K562 (cell line): ENCODE data around the gene ZNF609. TPM values are rescaled to one million over a fixed set of nuclear protein-coding genes. Genes with fewer than 3 reads are reported as not detected.

Experiments
- ATAC-seq: fragments of 200-7000 bp; cut with Tn5 transposase; 3 replicates; pipeline ENCODE4 v1.9.1; 2020; ENCODE audit warnings: moderate library complexity
- BruUV-seq: library from RNA; stranded (reverse); fragments of 400-500 nt; replicated peaks from 2 replicates; lab custom pipeline; 2021; lab: Mats Ljungman, UMichigan
- CTCF ChIA-PET: fragments of 300-600 bp; formaldehyde crosslinking; extraction: SDS; loops from one replicate; lab custom pipeline; 2021; ENCODE audit warnings: low intra/inter-chr PET ratio; lab: Yijun Ruan, JAX
- POLR2A ChIA-PET: fragments of 300-600, 350-650 bp; sonication (Branson Sonifier 250); formaldehyde crosslinking; extraction: SDS; loops from one replicate; lab custom pipeline; 2021; ENCODE audit warnings: antibody characterized with exemption, inconsistent platforms; lab: Yijun Ruan, JAX
- DNase-seq, 4 experiments: peaks; one replicate each; pipeline versions ENCODE4 v3.0.0 to v3.0.0-alpha.2; 2011 to 2018; ENCODE audit warnings: low spot score in 3 of 4, mixed read lengths in 3 of 4; ENCODE audit errors: extremely low read depth in 1 of 4
- FAIRE-seq: peaks from 2 replicates; lab custom pipeline; 2011; peaks lifted over from hg19 to GRCh38; lab: Jason Lieb, UNC
- H2AFZ ChIP-seq: 2 replicates; pipeline ENCODE4 v1.6.0; 2011; ENCODE audit warnings: low read depth, low read length, control low read depth, inconsistent platforms
- H3K27ac ChIP-seq: fragments of 200-600 bp; 3 replicates; pipeline ENCODE4 v1.8.0; 2011; ENCODE audit warnings: low read depth, mild to moderate bottlenecking, control low read depth, inconsistent platforms, low read length, moderate library complexity, mixed read lengths; ENCODE audit errors: extremely low read depth
- H3K27me3 ChIP-seq, 2 experiments: fragments of 300-600 bp in 1 of 2; 2 replicates in 1 of 2; 3 replicates in 1 of 2; pipeline versions ENCODE4 v1.6.0 to v1.8.0; 2011; ENCODE audit warnings: inconsistent platforms in 2 of 2, low read length in 2 of 2, mild to moderate bottlenecking in 1 of 2, mixed read lengths in 1 of 2, moderate library complexity in 1 of 2; ENCODE audit not compliant: control insufficient read depth in 2 of 2, insufficient read depth in 2 of 2
- H3K36me3 ChIP-seq: fragments of 300-600 bp; 3 replicates; pipeline ENCODE4 v1.8.0; 2011; ENCODE audit warnings: mild to moderate bottlenecking, low read length, inconsistent platforms; ENCODE audit not compliant: control insufficient read depth, insufficient read depth
- H3K4me1 ChIP-seq, 2 experiments: fragments of 200-600 bp in 1 of 2; replicated peaks in 1 of 2; 2 replicates in 1 of 2; 3 replicates in 1 of 2; pipeline versions ENCODE4 v1.5.1 to v1.8.0; 2011; ENCODE audit warnings: inconsistent platforms in 2 of 2, low read length in 2 of 2, mild to moderate bottlenecking in 1 of 2, mixed read lengths in 1 of 2, moderate library complexity in 1 of 2; ENCODE audit not compliant: control insufficient read depth in 2 of 2, insufficient read depth in 2 of 2
- H3K4me2 ChIP-seq: 2 replicates; pipeline ENCODE4 v1.6.1; 2011; ENCODE audit warnings: low read length, control low read depth, inconsistent platforms, mixed read lengths; ENCODE audit not compliant: insufficient read depth
- H3K4me3 ChIP-seq: fragments of 200-600 bp; sonication (generic), shearing (Covaris generic); 2 replicates; pipeline ENCODE4 v1.5.1; 2016; ENCODE audit warnings: control low read depth, inconsistent platforms
- H3K79me2 ChIP-seq: fragments of 200-600 bp; 3 replicates; pipeline ENCODE4 v1.8.0; 2011; ENCODE audit warnings: low read length, inconsistent platforms; ENCODE audit not compliant: control insufficient read depth, insufficient read depth
- H3K9ac ChIP-seq, 2 experiments: 2 replicates each; pipeline versions ENCODE4 v1.6.0 to v1.6.1; 2011; ENCODE audit warnings: low read depth in 2 of 2, low read length in 2 of 2, control low read depth in 1 of 2, inconsistent platforms in 1 of 2, mild to moderate bottlenecking in 1 of 2, mixed read lengths in 1 of 2; ENCODE audit not compliant: insufficient read depth in 1 of 2
- H3K9me1 ChIP-seq: one replicate; pipeline ENCODE4 v1.6.0; 2011; ENCODE audit warnings: inconsistent platforms, mild to moderate bottlenecking, low read length, moderate library complexity; ENCODE audit not compliant: control insufficient read depth, insufficient read depth
- H3K9me3 ChIP-seq: replicated peaks from 2 replicates; pipeline ENCODE4 v1.5.1; 2011; ENCODE audit warnings: low read depth, low read length, inconsistent platforms; ENCODE audit not compliant: control insufficient read depth, insufficient read depth
- H4K20me1 ChIP-seq: replicated peaks from 2 replicates; pipeline ENCODE4 v1.6.1; 2011; ENCODE audit warnings: low read length, inconsistent platforms, mixed read lengths; ENCODE audit not compliant: control insufficient read depth, insufficient read depth
- BRCA1 ChIP-seq, 2 experiments: fragments of 450-650 bp in 1 of 2; sonication (generic) in 1 of 2; formaldehyde crosslinking in 1 of 2; IDR thresholded peaks; 2 replicates each; pipeline versions ENCODE4 v1.5.0 to v1.6.1; 2017 to 2020; ENCODE audit warnings: mild to moderate bottlenecking in 1 of 2, missing genetic modification reagents in 1 of 2
- CSDE1 ChIP-seq, 2 experiments: fragments of 450-650 bp; IDR thresholded peaks; 2 replicates each; pipeline ENCODE4 v1.6.1; 2016; ENCODE audit warnings: mild to moderate bottlenecking in 1 of 2
- DPF2 ChIP-seq: fragments of 450-650 bp; IDR thresholded peaks from 2 replicates; pipeline ENCODE4 v1.6.1; 2016
- ELF2 ChIP-seq: fragments of 250-450 bp; sonication (Bioruptor Pico); IDR thresholded peaks from 2 replicates; pipeline ENCODE4 v1.5.0; 2021; ENCODE audit warnings: mild to moderate bottlenecking
- HOXB6 ChIP-seq: fragments of 250-450 bp; sonication (Bioruptor Pico); IDR thresholded peaks from 2 replicates; pipeline ENCODE4 v1.5.1; 2022; ENCODE audit warnings: mild to moderate bottlenecking, borderline replicate concordance
- IFI16 ChIP-seq: fragments of 250-450 bp; sonication (Bioruptor Pico); IDR thresholded peaks from 2 replicates; pipeline ENCODE4 v2.1.2; 2022; ENCODE audit warnings: mild to moderate bottlenecking, inconsistent platforms
- MEF2D ChIP-seq: conservative IDR thresholded peaks from 2 replicates; pipeline ENCODE4 v1.6.1; 2016; ENCODE audit warnings: low read depth, missing genetic modification characterization, missing compliant biosample characterization
- MYBL2 ChIP-seq, 2 experiments: fragments of 450-650 bp in 1 of 2; sonication (generic) in 1 of 2; formaldehyde crosslinking in 1 of 2; IDR thresholded peaks; 2 replicates each; pipeline versions ENCODE4 v1.6.1 to v1.8.1; 2017 to 2022; ENCODE audit warnings: borderline replicate concordance in 1 of 2, inconsistent platforms in 1 of 2, low read depth in 1 of 2, mild to moderate bottlenecking in 1 of 2, missing genetic modification reagents in 1 of 2, moderate library complexity in 1 of 2
- XRCC5 ChIP-seq: fragments of 200-400 bp; formaldehyde crosslinking; IDR thresholded peaks from 2 replicates; pipeline ENCODE4 v1.6.1; 2017; ENCODE audit warnings: low read depth, mild to moderate bottlenecking, low read length
- WGBS: fragments of 100-300 bp; shearing (Covaris generic); methylation state at CpG from one replicate; pipeline ENCODE4 v1.1.6; 2016; ENCODE audit warnings: low coverage, mixed read lengths; ENCODE audit not compliant: insufficient coverage; ENCODE audit errors: missing lambda C conversion rate; 5-methylcytosine and 5-hydroxymethylcytosine counted together
- in situ Hi-C: fragments of 300-500 bp; cut with MboI; formaldehyde crosslinking; loops from 4 replicates; pipeline ENCODE4 v1.15.0; 2018; ENCODE audit warnings: inconsistent platforms, mixed read lengths
- intact Hi-C: fragments of 100-400 bp; cut with micrococcal nuclease; formaldehyde crosslinking; loops from 2 replicates; pipeline ENCODE4 v1.14.2; 2022
- polyA plus RNA-seq, 8 experiments: library from polyadenylated mRNA; depleted of rRNA in 4 of 8; stranded (reverse) in 5 of 8; unstranded in 3 of 8; fragments of >200 nt; fragmentation: Nextera tagmentation in 2 of 8; fragmentation: Illumina TruSeq in 1 of 8; extraction: Ambion mirVana in 2 of 8; extraction: Trizol in 1 of 8; gene quantifications; 2 replicates each; pipeline versions ENCODE4 v1.2.1 to v1.2.3, GENCODE V29; 2011 to 2014; ENCODE audit warnings: inconsistent platforms in 1 of 8, missing spikeins in 1 of 8
- total RNA-seq, 7 experiments: library from RNA; depleted of rRNA in 6 of 7; stranded (reverse); fragments of >200 nt in 6 of 7; fragmentation: Illumina TruSeq in 2 of 7; extraction: Trizol in 2 of 7; gene quantifications; 2 replicates each; pipeline versions ENCODE4 v1.2.1 to v1.2.3, GENCODE V29; 2011 to 2021; ENCODE audit warnings: low replicate concordance in 1 of 7
- TF ChIP-seq, protein P1 (sequence below): fragments of 250-450 bp; sonication (Bioruptor Pico); IDR thresholded peaks from 2 replicates; pipeline ENCODE4 v1.8.0; 2021; ENCODE audit warnings: mild to moderate bottlenecking, moderate library complexity

The ZNF609 gene
- total and polyA plus RNA-seq, 9 of the 15 experiments (the other 6 are each of a cell fraction or from before 2014, with no cell fraction given): 3.0 to 38.7 (median 17.8) TPM

GRCh38 chr15:64642875-64643274 lies 182.5 kb downstream of the ZNF609 start:
- no peak for ATAC-seq
- no peaks in the 10 kb centered on the region for H3K9me1 ChIP-seq
- no peak overlapping the region for H2AFZ ChIP-seq
- H3K4me1 ChIP-seq: peaks cover 0 to 5% of the 10 kb centered on the region in 2 experiments; a peak in 1 of 5 replicates
- in situ Hi-C loops: no loop called here
- H3K9me3 ChIP-seq: no peaks in the 10 kb centered on the region
- H3K4me3 ChIP-seq: no peak overlapping the region
- intact Hi-C loops: no loop called here
- TF ChIP-seq MYBL2 (IDR thresholded peaks at IDR 0.05; ENCODE audit: low read depth): no peak
- no peak for TF ChIP-seq MYBL2 (CRISPR knock-in tag; IDR thresholded peaks at IDR 0.05; ENCODE audit: borderline replicate concordance)
- no peak for TF ChIP-seq MEF2D
- TF ChIP-seq HOXB6 (CRISPR knock-in tag): no peak
- TF ChIP-seq DPF2: no peak
- TF ChIP-seq XRCC5: no peak
- TF ChIP-seq CSDE1 (IDR thresholded peaks at IDR 0.05): no peak
- no peak for TF ChIP-seq BRCA1 (IDR thresholded peaks at IDR 0.05)
- no peak for TF ChIP-seq BRCA1 (CRISPR knock-in tag; IDR thresholded peaks at IDR 0.05)
- TF ChIP-seq ELF2 (CRISPR knock-in tag): no peak
- TF ChIP-seq IFI16: no peak
- TF ChIP-seq, protein P1, sequence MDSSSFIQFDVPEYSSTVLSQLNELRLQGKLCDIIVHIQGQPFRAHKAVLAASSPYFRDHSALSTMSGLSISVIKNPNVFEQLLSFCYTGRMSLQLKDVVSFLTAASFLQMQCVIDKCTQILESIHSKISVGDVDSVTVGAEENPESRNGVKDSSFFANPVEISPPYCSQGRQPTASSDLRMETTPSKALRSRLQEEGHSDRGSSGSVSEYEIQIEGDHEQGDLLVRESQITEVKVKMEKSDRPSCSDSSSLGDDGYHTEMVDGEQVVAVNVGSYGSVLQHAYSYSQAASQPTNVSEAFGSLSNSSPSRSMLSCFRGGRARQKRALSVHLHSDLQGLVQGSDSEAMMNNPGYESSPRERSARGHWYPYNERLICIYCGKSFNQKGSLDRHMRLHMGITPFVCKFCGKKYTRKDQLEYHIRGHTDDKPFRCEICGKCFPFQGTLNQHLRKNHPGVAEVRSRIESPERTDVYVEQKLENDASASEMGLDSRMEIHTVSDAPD (CRISPR knock-in tag): no peak
- H3K9ac ChIP-seq: no peak overlapping the region
- H3K36me3 ChIP-seq: no peaks in the 10 kb centered on the region
- WGBS: 98% methylated on average over 3 of the region's 3 CpGs
- no peak for DNase-seq
- H3K4me2 ChIP-seq: no peak overlapping the region
- H3K27ac ChIP-seq: no peak overlapping the region
- no peaks in the 10 kb centered on the region for H3K27me3 ChIP-seq
- no peaks in the 10 kb centered on the region for H4K20me1 ChIP-seq
- ChIA-PET POLR2A (interaction anchor here (0.7 to 3.1 kb wide), 3 partner anchors 9 to 1135 kb away, joined by 3 to 14 read pairs (median 3); no protein-coding TSS in a partner anchor), CTCF (no interaction called here)
- no peak for FAIRE-seq
- no TSS peak for BruUV-seq
- H3K79me2 ChIP-seq: peaks cover 24% of the 10 kb centered on the region; the same call in 2 of the 3 replicates
